HCT116 (cell line): ENCODE results near the gene DLEU7.

ENCODE experiments used
- CEBPB ChIP-seq: IDR thresholded peaks from 2 replicates; pipeline ENCODE4 v1.6.1; 2012; ENCODE audit warnings: low read depth
- EGR1 ChIP-seq: IDR thresholded peaks from 2 replicates; pipeline ENCODE4 v1.6.1; 2012; ENCODE audit warnings: low read depth
- EZH2phosphoT487 ChIP-seq: fragments of 200-600 bp; IDR thresholded peaks from 2 replicates; pipeline ENCODE4 v1.6.1; 2018; ENCODE audit warnings: antibody characterized with exemption, borderline replicate concordance
- JUND ChIP-seq: IDR thresholded peaks from 2 replicates; pipeline ENCODE4 v1.6.1; 2012
- POLR2A ChIP-seq: IDR thresholded peaks from 2 replicates; pipeline ENCODE4 v1.7.0; 2011; ENCODE audit warnings: borderline replicate concordance; ENCODE audit not compliant: insufficient read depth, insufficient read length; ENCODE audit errors: extremely low read depth
- POLR2AphosphoS5 ChIP-seq: IDR thresholded peaks from 2 replicates; pipeline ENCODE4 v1.6.1; 2011; ENCODE audit warnings: mild to moderate bottlenecking, low read depth, low read length, moderate library complexity
- RAD21 ChIP-seq: IDR thresholded peaks from 2 replicates; pipeline ENCODE4 v1.6.1; 2012; ENCODE audit warnings: low read depth, mild to moderate bottlenecking
- SIN3A ChIP-seq: IDR thresholded peaks from 2 replicates; pipeline ENCODE4 v1.6.1; 2012; ENCODE audit warnings: low read depth
- TCF7L2 ChIP-seq: IDR thresholded peaks from 2 replicates; pipeline ENCODE4 v1.7.0; 2011; ENCODE audit warnings: borderline replicate concordance, inconsistent platforms; ENCODE audit not compliant: insufficient read depth, insufficient read length; ENCODE audit errors: extremely low read depth
- TF ChIP-seq, protein P1 (sequence below), 3 experiments: fragments of 200-600 bp in 1 of 3; sonication (generic) in 1 of 3; IDR thresholded peaks in 2 of 3; conservative IDR thresholded peaks in 1 of 3; 2 replicates each; pipeline ENCODE4 v1.5.1; 2012 to 2017; ENCODE audit warnings: low read depth in 2 of 3, low read length in 2 of 3, antibody characterized with exemption in 1 of 3, borderline replicate concordance in 1 of 3, control low read depth in 1 of 3, mild to moderate bottlenecking in 1 of 3, mixed read lengths in 1 of 3, mixed run types in 1 of 3, moderate library complexity in 1 of 3; ENCODE audit not compliant: insufficient read depth in 1 of 3
- TF ChIP-seq, protein P2 (sequence below): IDR thresholded peaks from 2 replicates; pipeline ENCODE4 v1.6.1; 2012; ENCODE audit warnings: low read depth
- TF ChIP-seq, protein P3 (sequence below): IDR thresholded peaks from 2 replicates; pipeline ENCODE4 v1.6.1; 2012
- TF ChIP-seq, protein P4 (sequence below): IDR thresholded peaks from 2 replicates; pipeline ENCODE4 v1.6.1; 2012

DNA sequence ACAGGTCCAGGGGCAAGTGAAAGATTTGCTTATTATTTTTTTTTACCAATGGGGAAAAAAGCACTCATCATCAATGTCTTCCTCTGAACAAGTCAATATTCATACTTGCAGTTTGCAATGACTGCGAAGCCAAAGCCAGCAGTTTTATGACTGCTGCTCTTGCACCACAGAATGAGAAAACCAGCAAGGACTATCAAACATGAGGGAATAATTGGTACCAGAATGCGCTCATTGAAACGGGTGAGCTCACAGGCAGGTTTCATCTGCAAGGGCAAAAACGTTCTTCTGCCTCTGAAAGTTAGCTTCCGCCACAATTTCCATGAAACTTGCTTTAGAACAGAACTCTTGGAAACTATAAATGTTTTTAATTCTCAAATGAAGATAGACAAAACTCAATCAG, 5.5 kb downstream of the DLEU7 start:
- TF ChIP-seq, protein P1, sequence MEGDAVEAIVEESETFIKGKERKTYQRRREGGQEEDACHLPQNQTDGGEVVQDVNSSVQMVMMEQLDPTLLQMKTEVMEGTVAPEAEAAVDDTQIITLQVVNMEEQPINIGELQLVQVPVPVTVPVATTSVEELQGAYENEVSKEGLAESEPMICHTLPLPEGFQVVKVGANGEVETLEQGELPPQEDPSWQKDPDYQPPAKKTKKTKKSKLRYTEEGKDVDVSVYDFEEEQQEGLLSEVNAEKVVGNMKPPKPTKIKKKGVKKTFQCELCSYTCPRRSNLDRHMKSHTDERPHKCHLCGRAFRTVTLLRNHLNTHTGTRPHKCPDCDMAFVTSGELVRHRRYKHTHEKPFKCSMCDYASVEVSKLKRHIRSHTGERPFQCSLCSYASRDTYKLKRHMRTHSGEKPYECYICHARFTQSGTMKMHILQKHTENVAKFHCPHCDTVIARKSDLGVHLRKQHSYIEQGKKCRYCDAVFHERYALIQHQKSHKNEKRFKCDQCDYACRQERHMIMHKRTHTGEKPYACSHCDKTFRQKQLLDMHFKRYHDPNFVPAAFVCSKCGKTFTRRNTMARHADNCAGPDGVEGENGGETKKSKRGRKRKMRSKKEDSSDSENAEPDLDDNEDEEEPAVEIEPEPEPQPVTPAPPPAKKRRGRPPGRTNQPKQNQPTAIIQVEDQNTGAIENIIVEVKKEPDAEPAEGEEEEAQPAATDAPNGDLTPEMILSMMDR (IDR thresholded peaks at IDR 0.05 in 2 of 3, conservative IDR thresholded peaks at IDR 0.05 in 1 of 3; ENCODE audit: borderline replicate concordance in 1 of 3, insufficient read depth in 1 of 3, low read depth in 2 of 3, low read length in 2 of 3), result no peak
- no peak for TF ChIP-seq JUND
- TF ChIP-seq POLR2A, result no peak
- TF ChIP-seq CEBPB, result no peak
- no peak for TF ChIP-seq RAD21
- no peak for TF ChIP-seq EGR1
- TF ChIP-seq, protein P2, sequence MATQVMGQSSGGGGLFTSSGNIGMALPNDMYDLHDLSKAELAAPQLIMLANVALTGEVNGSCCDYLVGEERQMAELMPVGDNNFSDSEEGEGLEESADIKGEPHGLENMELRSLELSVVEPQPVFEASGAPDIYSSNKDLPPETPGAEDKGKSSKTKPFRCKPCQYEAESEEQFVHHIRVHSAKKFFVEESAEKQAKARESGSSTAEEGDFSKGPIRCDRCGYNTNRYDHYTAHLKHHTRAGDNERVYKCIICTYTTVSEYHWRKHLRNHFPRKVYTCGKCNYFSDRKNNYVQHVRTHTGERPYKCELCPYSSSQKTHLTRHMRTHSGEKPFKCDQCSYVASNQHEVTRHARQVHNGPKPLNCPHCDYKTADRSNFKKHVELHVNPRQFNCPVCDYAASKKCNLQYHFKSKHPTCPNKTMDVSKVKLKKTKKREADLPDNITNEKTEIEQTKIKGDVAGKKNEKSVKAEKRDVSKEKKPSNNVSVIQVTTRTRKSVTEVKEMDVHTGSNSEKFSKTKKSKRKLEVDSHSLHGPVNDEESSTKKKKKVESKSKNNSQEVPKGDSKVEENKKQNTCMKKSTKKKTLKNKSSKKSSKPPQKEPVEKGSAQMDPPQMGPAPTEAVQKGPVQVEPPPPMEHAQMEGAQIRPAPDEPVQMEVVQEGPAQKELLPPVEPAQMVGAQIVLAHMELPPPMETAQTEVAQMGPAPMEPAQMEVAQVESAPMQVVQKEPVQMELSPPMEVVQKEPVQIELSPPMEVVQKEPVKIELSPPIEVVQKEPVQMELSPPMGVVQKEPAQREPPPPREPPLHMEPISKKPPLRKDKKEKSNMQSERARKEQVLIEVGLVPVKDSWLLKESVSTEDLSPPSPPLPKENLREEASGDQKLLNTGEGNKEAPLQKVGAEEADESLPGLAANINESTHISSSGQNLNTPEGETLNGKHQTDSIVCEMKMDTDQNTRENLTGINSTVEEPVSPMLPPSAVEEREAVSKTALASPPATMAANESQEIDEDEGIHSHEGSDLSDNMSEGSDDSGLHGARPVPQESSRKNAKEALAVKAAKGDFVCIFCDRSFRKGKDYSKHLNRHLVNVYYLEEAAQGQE, result no peak
- TF ChIP-seq, protein P3, sequence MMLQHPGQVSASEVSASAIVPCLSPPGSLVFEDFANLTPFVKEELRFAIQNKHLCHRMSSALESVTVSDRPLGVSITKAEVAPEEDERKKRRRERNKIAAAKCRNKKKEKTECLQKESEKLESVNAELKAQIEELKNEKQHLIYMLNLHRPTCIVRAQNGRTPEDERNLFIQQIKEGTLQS, result no peak
- TF ChIP-seq EZH2phosphoT487, result no peak
- TF ChIP-seq, protein P4, sequence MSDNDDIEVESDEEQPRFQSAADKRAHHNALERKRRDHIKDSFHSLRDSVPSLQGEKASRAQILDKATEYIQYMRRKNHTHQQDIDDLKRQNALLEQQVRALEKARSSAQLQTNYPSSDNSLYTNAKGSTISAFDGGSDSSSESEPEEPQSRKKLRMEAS, result no peak
- no peak for TF ChIP-seq TCF7L2
- no peak for TF ChIP-seq SIN3A
- TF ChIP-seq POLR2AphosphoS5, result no peak
